ENCODE data around the gene PPCDC. TPM values are rescaled to one million over a fixed set of nuclear protein-coding genes. Genes with fewer than 3 reads are reported as not detected.

The PPCDC gene
- total RNA-seq, 1 experiment from 2014 or later = 14.7 TPM

DNA sequence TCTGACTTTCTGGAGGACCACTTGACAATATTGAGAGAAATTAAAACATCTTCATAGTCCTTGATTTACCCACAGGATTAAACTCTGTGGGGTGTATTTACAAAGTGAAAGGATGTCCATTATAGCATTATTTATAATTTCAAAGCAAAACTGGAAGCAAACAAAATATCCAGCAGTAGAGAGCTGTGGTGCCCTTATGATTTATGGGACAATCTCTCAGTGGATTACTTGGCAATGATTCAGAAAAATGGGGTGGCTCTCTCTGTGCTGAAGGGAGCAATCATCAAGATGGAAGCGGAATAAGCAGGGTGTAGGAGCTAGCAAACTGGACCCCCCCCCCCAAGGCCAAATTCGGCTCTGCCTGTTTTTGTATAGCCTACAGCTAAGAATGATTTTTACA, 9.0 kb downstream of the PPCDC start:
- Histone ChIP-seq H3K36me3 (ENCODE audit: control insufficient read depth, insufficient read depth, low read length) (no peaks in the 10 kb centered on the region), H3K4me3 (ENCODE audit: low read depth, low read length) (no peak overlapping the region), H3K9me3 (no peaks in the 10 kb centered on the region), H3K4me1 (peaks cover 67% of the 10 kb centered on the region), H3K27me3 (replicated peaks; ENCODE audit: control insufficient read depth, insufficient read depth, low read length) (no peaks in the 10 kb centered on the region)
- DNase-seq = no peak
- TF ChIP-seq, protein P1, sequence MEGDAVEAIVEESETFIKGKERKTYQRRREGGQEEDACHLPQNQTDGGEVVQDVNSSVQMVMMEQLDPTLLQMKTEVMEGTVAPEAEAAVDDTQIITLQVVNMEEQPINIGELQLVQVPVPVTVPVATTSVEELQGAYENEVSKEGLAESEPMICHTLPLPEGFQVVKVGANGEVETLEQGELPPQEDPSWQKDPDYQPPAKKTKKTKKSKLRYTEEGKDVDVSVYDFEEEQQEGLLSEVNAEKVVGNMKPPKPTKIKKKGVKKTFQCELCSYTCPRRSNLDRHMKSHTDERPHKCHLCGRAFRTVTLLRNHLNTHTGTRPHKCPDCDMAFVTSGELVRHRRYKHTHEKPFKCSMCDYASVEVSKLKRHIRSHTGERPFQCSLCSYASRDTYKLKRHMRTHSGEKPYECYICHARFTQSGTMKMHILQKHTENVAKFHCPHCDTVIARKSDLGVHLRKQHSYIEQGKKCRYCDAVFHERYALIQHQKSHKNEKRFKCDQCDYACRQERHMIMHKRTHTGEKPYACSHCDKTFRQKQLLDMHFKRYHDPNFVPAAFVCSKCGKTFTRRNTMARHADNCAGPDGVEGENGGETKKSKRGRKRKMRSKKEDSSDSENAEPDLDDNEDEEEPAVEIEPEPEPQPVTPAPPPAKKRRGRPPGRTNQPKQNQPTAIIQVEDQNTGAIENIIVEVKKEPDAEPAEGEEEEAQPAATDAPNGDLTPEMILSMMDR (IDR thresholded peaks at IDR 0.05; ENCODE audit: insufficient read depth in 1 of 2, low read depth in 1 of 2, low read length in 1 of 2, severe bottlenecking in 1 of 2, unreplicated experiment in 1 of 2) = no peak
- POLR2A ChIA-PET = no interaction called here
- intact Hi-C loops (cut with micrococcal nuclease; ENCODE audit: unreplicated experiment) = no loop called here
- CTCF ChIA-PET = interaction anchor here (1.3 to 1.9 kb wide), 2 partner anchors 169 to 171 kb away, joined by 3 to 7 read pairs; partner anchors contain the start of gene C15orf39
- Mint-ChIP-seq H3K9me3 (ENCODE audit: unreplicated experiment) (no peaks in the 10 kb centered on the region), H3K36me3 (ENCODE audit: insufficient read depth, unreplicated experiment) (peaks cover 19% of the 10 kb centered on the region), H3K27me3 (ENCODE audit: insufficient read depth, unreplicated experiment) (no peaks in the 10 kb centered on the region), H3K4me3 (ENCODE audit: unreplicated experiment) (no peak overlapping the region), H3K4me1 (ENCODE audit: low read depth, unreplicated experiment) (peaks cover 28% of the 10 kb centered on the region), H3K27ac (ENCODE audit: unreplicated experiment) (no peak overlapping the region)
- no TSS peak for BruUV-seq (replicated peaks)

DNA sequence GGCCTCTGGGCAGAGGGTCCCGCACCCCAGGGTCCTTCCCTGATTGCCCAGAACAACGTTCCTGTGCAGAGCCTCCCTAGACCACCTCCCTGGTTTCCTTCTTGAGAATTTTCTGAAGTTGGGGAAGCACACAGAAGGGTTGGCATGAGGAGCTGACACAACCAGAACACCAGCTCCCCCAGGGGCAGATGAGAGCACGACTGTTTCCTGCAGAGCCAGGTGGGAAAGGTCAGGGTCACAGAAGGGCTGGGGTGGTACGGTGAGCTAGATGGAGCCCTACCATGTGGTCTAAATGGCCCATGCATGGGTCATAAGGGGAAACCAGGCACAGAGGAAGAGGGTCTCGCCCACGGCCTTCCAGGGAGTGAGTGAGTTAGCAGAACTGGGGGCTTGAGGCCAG, 10.4 kb downstream of the PPCDC start:
- Histone ChIP-seq H3K9me3 (no peaks in the 10 kb centered on the region), H3K4me1 (peaks cover 77% of the 10 kb centered on the region), H3K36me3 (ENCODE audit: control insufficient read depth, insufficient read depth, low read length) (no peaks in the 10 kb centered on the region), H3K27me3 (replicated peaks; ENCODE audit: control insufficient read depth, insufficient read depth, low read length) (no peaks in the 10 kb centered on the region), H3K4me3 (ENCODE audit: low read depth, low read length) (no peak overlapping the region)
- H3K4me3 Mint-ChIP-seq (ENCODE audit: unreplicated experiment) = no peak overlapping the region
- peaks cover 42% of the 10 kb centered on the region for H3K4me1 Mint-ChIP-seq (ENCODE audit: low read depth, unreplicated experiment)
- TF ChIP-seq, protein P1 (IDR thresholded peaks at IDR 0.05; ENCODE audit: insufficient read depth in 1 of 2, low read depth in 1 of 2, low read length in 1 of 2, severe bottlenecking in 1 of 2, unreplicated experiment in 1 of 2) = no peak
- BruUV-seq (replicated peaks) = no TSS peak
- peaks cover 19% of the 10 kb centered on the region for H3K36me3 Mint-ChIP-seq (ENCODE audit: insufficient read depth, unreplicated experiment)
- H3K27me3 Mint-ChIP-seq (ENCODE audit: insufficient read depth, unreplicated experiment) = no peaks in the 10 kb centered on the region
- intact Hi-C loops (cut with micrococcal nuclease; ENCODE audit: unreplicated experiment) = no loop called here
- peak overlapping the region; percentile 28 for H3K27ac Mint-ChIP-seq (ENCODE audit: unreplicated experiment)
- DNase-seq = no peak
- CTCF ChIA-PET = interaction anchor here (0.7 to 1.6 kb wide), 6 partner anchors 10 to 268 kb away, joined by 3 to 8 read pairs (median 5); partner anchors contain the start of genes C15orf39 and PPCDC
- H3K9me3 Mint-ChIP-seq (ENCODE audit: unreplicated experiment) = no peaks in the 10 kb centered on the region
- POLR2A ChIA-PET = no interaction called here

DNA sequence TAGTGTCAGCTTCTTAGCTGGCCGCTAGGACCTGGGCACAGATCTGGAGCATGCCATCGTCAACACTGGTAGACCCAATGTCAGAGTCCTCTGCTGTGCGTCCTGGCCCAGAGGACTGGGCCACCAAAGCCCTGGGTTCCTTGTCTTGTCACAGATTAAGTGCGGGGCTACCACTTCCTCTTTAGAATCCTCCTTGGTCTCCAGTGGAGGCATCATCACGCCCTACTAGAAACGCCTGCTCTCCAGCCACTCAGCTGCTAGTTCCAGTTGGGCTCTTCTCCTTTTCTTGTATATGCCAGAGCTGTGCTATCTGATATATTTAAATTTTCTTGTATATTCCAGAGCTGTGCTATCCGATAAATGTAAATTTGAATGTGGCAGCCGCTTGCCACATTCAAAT, 11.2 kb downstream of the PPCDC start:
- BruUV-seq (replicated peaks) = no TSS peak
- no peak overlapping the region for H3K4me3 Mint-ChIP-seq (ENCODE audit: unreplicated experiment)
- no peaks in the 10 kb centered on the region for H3K9me3 Mint-ChIP-seq (ENCODE audit: unreplicated experiment)
- intact Hi-C loops (cut with micrococcal nuclease; ENCODE audit: unreplicated experiment) = no loop called here
- no peaks in the 10 kb centered on the region for H3K36me3 ChIP-seq (ENCODE audit: control insufficient read depth, insufficient read depth, low read length)
- no peak overlapping the region for H3K4me3 ChIP-seq (ENCODE audit: low read depth, low read length)
- H3K27me3 ChIP-seq (replicated peaks; ENCODE audit: control insufficient read depth, insufficient read depth, low read length) = no peaks in the 10 kb centered on the region
- ChIA-PET CTCF (interaction anchor here (1.1 to 1.6 kb wide), 5 partner anchors 9 to 170 kb away, joined by 4 to 8 read pairs (median 6); partner anchors contain the start of genes C15orf39 and PPCDC), POLR2A (no interaction called here)
- no peak for DNase-seq
- H3K4me1 ChIP-seq = peaks cover 81% of the 10 kb centered on the region
- H3K9me3 ChIP-seq = no peaks in the 10 kb centered on the region
- peaks cover 19% of the 10 kb centered on the region for H3K36me3 Mint-ChIP-seq (ENCODE audit: insufficient read depth, unreplicated experiment)
- H3K4me1 Mint-ChIP-seq (ENCODE audit: low read depth, unreplicated experiment) = peaks cover 43% of the 10 kb centered on the region
- H3K27me3 Mint-ChIP-seq (ENCODE audit: insufficient read depth, unreplicated experiment) = no peaks in the 10 kb centered on the region
- TF ChIP-seq, protein P1 (IDR thresholded peaks at IDR 0.05; ENCODE audit: insufficient read depth in 1 of 2, low read depth in 1 of 2, low read length in 1 of 2, severe bottlenecking in 1 of 2, unreplicated experiment in 1 of 2) = no peak
- H3K27ac Mint-ChIP-seq (ENCODE audit: unreplicated experiment) = no peak overlapping the region
